Stimulated activated CD8-positive, alpha-beta memory T cell treated with anti-CD3 and anti-CD28 coated beads, Interleukin-7, amount 100 ng/mL, for 1 hour (primary cell): ENCODE data around the gene UGT8.

Source experiments
- DNase-seq, 2 donors: peaks; one replicate each; pipeline ENCODE4 v3.0.0-alpha.2; 2020; ENCODE audit warnings: low read depth in 2 of 2

UGT8 gene

DNA sequence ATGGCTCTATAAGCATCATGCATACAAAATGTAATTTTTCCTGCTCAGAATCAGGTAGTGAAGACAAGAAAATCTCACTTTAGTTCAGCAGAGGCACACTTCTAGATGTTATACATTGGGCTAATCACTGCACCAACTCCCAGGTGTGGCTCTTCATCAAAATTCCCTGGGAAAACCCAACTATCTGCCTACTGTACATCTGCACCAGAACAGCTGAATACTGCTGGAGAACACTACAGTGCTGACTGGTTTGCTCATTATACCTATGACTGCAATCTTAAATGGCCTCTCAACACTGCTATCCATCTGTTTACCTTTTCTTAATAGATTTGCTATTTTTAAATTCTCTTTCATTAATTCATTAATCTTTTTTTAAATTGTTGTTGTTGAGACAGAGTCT is 92.0 kb downstream of the UGT8 start:
- DNase-seq = no peak

DNA sequence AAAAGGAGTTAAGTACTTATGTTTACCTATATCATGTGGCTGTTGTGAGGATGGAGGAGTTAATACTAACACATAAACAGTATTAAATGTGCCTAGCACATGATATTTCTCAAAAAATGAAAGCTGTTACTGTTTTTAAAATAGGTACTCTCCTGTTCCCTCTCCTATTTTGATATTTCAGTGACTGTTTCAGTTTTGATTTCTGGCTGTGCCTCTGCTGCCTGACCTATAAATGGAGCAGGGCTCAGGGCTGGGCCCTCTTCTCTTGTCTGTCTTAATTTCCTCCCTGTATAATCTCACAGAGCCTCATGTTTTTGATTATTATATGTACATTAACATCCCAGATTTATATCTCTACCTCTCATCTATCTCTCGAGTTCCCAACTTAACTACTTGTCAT is 93.3 kb downstream of the UGT8 start:
- no peak for DNase-seq

DNA sequence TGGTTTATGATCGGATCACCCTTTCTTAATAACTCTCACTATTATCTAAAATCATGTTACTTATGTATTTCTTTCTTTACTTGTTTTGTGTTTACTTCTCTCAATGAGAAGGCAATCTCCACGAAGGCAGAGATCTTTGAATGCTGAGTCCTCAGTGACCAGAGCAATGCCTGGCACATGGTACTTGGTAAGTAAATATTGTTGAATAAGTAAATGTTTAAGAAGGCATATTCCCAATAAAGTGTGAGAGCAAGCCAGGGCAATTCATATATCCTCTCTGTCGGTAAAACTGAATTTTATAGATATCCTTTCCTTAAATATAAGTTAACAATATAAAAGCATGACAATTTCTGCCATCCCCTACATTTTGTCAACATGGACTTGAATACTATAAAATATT is 94.4 kb downstream of the UGT8 start:
- DNase-seq = no peak

DNA sequence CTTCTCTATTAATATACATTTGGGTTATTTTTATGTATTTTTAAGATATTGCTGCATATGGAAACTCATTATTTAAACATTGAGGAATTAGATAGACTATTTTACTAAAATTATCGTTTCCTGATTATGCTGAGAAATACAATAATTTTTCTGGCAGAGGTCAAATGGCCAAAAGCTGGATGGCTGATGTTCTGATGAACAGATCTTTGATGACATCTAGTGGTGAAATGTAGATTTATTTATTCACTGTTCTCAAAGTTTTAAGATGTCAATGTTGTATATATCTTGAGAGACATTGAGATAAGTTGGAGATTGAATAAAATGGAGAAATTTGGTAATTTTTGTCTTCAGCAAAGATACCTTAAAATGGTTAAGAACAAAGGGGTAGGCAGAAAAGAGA is 96.2 kb downstream of the UGT8 start:
- no peak for DNase-seq

DNA sequence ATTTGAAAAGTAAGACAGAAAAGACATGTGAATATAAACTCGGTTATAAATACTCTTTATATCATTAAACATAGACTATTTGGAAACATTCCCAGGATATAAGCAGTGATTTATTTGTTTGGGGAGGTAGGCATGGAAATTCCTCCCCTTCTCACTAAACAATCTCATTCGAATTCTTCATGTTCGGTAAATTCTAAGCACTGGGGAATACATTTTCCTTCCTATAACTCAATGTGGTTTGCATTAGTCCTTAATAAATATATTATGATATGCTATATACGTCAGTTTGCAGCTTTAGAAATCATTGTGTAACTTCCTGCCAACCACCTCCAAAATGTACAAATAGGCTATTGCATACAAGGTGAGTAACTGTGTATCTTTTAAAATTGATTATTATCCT is 99.6 kb downstream of the UGT8 start:
- no peak for DNase-seq

DNA sequence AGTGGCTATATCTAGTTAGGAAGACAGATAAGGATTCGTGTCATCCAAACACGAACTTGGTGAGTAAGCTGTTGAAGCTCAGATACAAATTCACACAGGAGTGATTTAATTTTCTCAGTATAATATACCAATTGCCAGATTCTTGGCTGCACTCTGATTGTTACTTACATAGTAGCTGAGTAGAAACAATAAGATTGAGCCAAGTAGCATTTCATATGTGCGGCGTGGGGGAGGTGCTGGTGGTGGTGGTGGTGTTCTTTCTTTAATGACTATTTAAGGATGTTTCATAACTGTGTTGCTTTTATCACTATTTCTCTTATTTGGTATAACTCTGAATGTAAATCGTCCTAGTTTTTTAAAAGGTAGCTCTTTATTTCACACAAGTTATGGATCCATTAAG is 102.9 kb downstream of the UGT8 start:
- DNase-seq = no peak

DNA sequence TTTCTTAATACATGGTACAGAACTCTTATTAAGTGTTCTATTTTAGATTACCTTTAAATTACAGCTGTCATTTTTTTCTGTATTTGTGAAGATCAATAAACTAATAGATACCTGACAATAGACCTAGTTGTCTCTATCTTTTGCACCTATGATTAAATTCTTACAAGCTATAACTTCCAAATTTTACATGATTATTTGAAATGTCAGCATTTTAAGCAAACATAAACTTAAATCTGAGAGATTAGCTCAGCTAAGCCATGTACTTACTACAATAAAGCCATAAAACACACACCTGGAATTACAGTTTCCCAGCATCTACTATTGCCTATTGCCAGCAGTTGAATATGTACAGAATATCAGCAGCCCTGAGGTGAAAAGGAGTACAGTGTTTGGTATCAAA is 118.8 kb downstream of the UGT8 start:
- no peak for DNase-seq

DNA sequence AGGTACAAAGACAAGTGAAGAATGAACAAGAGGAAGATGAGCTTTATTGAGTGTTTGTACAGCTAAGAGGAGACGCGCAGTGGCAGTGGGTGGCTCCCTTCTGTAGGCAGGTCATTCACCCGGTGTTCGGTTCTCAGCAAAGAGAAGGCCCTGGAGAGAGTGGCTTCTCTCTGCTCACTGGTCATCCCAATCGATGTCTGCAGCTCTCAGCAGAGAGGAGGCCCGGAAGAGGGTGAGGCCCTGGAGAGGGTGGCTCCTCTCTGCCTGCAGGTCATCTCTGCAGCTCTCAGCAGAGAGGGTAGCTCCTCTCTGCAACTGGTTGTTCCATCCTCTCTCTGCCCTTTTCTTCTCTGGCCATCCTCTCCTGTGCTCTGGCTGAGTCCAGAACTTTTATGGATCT is 126.5 kb downstream of the UGT8 start:
- DNase-seq = no peak

DNA sequence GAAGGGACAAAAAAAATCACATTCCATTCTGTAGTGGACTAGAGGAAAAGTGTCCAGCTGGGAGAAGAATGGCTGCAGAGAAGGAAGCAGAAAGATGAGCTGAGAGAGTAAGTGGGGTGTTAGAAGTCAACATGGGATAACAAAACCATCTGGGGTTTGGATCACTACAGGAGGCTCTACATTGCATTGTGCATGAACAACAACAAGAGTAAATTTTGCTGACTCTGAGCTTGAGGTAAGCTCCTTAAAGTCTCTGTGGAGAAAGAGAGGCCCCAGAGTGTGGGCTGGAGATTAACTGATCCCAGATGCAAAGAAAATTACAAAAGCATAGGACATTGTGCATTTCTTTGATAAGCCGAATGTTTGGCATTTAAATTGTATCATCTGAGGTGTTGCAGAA is 128.9 kb downstream of the UGT8 start:
- DNase-seq = no peak
